A673 (cell line): Measurements from ENCODE around the gene SLC48A1. TPM values are rescaled to one million over a fixed set of nuclear protein-coding genes. Genes with fewer than 3 reads are reported as not detected.

ENCODE experiments used
- BruUV-seq: library from RNA; stranded (reverse); fragments of 400-500 nt; replicated peaks from 2 replicates; lab custom pipeline; 2021; lab: Mats Ljungman, UMichigan
- CTCF ChIA-PET: fragments of 300-600 bp; sonication (Branson Sonifier 250); formaldehyde crosslinking; loops from one replicate; lab custom pipeline; 2022; ENCODE audit warnings: antibody characterized with exemption; lab: Charles Lee
- POLR2A ChIA-PET: fragments of 300-600 bp; sonication (Branson Sonifier 250); formaldehyde crosslinking; loops from one replicate; lab custom pipeline; 2022; ENCODE audit warnings: antibody characterized with exemption; ENCODE audit not compliant: low non-redundant PET; lab: Charles Lee
- DNase-seq: peaks from one replicate; pipeline ENCODE4 v3.0.0-alpha.2; 2015; ENCODE audit warnings: low spot score
- H3K27ac ChIP-seq: fragments of 200-600 bp; sonication (generic); 2 replicates; pipeline ENCODE4 v1.5.1; 2016; ENCODE audit warnings: mixed run types, low read depth, mild to moderate bottlenecking, mixed read lengths, antibody characterized with exemption, low read length; ENCODE audit not compliant: poor library complexity, severe bottlenecking
- H3K27me3 ChIP-seq: fragments of 200-600 bp; sonication (generic); replicated peaks from 2 replicates; pipeline ENCODE4 v1.6.1; 2017; ENCODE audit warnings: mixed run types, low read depth, mild to moderate bottlenecking, mixed read lengths, antibody characterized with exemption, low read length; ENCODE audit not compliant: insufficient read depth, poor library complexity
- H3K36me3 ChIP-seq: fragments of 200-600 bp; sonication (generic); 2 replicates; pipeline ENCODE4 v1.6.1; 2016; ENCODE audit warnings: mixed run types, mild to moderate bottlenecking, mixed read lengths, antibody characterized with exemption, low read length; ENCODE audit not compliant: insufficient read depth, poor library complexity, severe bottlenecking
- H3K4me1 ChIP-seq: fragments of 200-600 bp; sonication (generic); 2 replicates; pipeline ENCODE4 v1.6.1; 2017; ENCODE audit warnings: mixed run types, mild to moderate bottlenecking, mixed read lengths, antibody characterized with exemption, low read length; ENCODE audit not compliant: insufficient read depth, poor library complexity, severe bottlenecking
- H3K4me3 ChIP-seq: fragments of 200-600 bp; sonication (generic); 2 replicates; pipeline ENCODE4 v1.5.1; 2016; ENCODE audit warnings: low read depth, mixed run types, mild to moderate bottlenecking, mixed read lengths, low read length; ENCODE audit not compliant: poor library complexity, severe bottlenecking
- H3K9me3 ChIP-seq: fragments of 200-600 bp; sonication (generic); 2 replicates; pipeline ENCODE4 v1.6.1; 2016; ENCODE audit warnings: mixed run types, low read depth, mild to moderate bottlenecking, mixed read lengths, antibody characterized with exemption, low read length; ENCODE audit not compliant: poor library complexity, severe bottlenecking
- EZH2 ChIP-seq: fragments of 200-600 bp; sonication (generic); IDR thresholded peaks from 2 replicates; pipeline ENCODE4 v1.6.1; 2017; ENCODE audit warnings: borderline replicate concordance, low read depth, mild to moderate bottlenecking, mixed read lengths, antibody characterized with exemption, low read length; ENCODE audit not compliant: poor library complexity, severe bottlenecking
- intact Hi-C: fragments of 100-400 bp; cut with micrococcal nuclease; formaldehyde crosslinking; loops from one replicate; pipeline ENCODE4 v1.10.0; 2022; ENCODE audit not compliant: unreplicated experiment
- total RNA-seq: library from RNA; stranded (reverse); gene quantifications from 2 replicates; pipeline ENCODE4 v1.2.3, GENCODE V29; 2021
- TF ChIP-seq, protein P1 (sequence below): fragments of 300-800, 200-600 bp; sonication (generic); conservative IDR thresholded peaks from 2 replicates; pipeline ENCODE4 v1.5.1; 2017; ENCODE audit warnings: low read depth, mild to moderate bottlenecking, antibody characterized with exemption, low read length, moderate library complexity, mixed read lengths

Gene SLC48A1
- total RNA-seq, 1 experiment from 2014 or later = 39.3 TPM

DNA sequence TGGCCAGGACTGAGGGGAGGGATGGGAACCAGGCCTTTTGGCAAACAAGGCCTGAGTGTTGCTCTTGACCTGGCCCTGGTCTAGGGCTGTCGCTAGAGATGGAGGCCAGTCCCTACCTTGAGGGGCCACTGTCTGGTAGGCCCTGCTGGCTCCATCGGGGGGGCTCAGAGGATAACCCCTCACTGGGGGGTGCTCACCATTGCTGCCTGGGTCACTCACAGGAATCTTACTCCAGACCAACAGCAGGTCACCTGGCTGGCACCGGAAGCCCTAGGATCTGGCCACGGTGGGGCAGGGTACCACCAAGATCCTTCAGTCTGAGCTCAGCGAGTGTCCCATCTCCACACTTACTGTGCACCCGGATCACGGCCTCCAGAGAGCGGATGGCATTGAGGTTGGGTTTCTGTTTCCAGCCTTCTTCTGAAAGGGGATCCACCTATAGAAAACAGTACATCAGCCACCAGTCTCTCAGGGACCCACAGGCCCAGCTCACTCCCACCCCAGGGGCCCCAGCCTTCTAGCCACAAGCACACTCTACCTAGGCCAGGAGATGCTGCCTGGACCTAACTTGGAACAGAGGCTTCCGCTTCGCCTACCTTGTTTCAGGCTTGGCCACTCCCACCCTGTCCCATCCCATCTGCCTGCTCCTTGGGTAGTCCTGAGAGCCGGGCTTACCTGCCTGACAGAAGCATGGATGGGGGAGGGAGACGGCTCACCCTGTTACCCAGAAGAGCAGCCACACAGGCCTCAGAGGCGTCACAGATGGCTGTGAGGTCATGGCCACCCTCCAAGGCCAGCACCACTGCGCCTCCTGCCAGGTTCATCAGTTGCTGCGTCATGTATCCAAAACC lies 12.2 kb downstream of the SLC48A1 start:
- no peaks in the 10 kb centered on the region for H3K9me3 ChIP-seq
- H3K4me1 ChIP-seq = no peaks in the 10 kb centered on the region
- DNase-seq = no peak
- no peaks in the 10 kb centered on the region for H3K27me3 ChIP-seq
- H3K27ac ChIP-seq = no peak overlapping the region
- BruUV-seq = no TSS peak
- TF ChIP-seq EZH2 = no peak
- ChIA-PET POLR2A (no interaction called here), CTCF (no interaction called here)
- H3K36me3 ChIP-seq = peaks cover 65% of the 10 kb centered on the region
- intact Hi-C loops = no loop called here
- H3K4me3 ChIP-seq = no peak overlapping the region

DNA sequence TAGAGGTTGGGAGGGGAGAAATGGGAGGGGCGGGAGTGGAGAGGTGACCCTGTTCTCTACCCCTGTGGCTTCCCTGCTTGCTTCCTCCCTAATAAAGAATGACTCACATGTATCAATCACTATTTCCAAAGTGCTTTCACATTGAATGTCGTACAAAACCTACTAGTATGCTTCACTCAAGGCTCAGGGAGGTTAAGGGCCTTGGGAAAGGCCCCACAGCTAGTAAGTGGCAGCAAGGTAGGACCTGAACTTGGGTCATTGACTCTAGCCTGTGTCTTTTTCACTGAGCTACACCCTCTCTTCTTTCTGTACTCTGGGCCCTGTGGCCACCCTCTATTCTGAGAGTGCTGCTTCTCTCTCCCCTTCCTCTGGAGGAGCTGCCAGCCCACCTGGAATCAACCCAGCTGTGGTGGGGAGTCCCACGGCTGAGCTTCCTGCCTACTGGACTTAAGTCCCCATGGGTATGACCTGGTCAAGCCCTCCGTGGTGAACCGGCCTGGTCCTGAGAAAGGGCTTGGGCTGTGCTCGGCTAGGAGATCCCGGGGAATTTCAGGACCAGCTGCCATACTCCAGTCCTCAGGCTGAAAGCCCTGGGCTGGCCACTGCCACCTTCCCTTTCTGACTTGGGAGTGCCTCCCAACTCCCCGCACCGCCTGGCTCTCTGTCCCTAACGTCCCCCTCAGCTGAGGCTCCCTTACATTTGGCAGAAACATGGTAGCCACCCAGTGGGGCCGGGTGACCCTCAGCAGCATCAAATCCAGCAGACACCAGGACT lies 13.0 kb downstream of the SLC48A1 start:
- no peaks in the 10 kb centered on the region for H3K4me1 ChIP-seq
- DNase-seq = no peak
- intact Hi-C loops = no loop called here
- H3K27ac ChIP-seq = no peak overlapping the region
- ChIA-PET CTCF (no interaction called here), POLR2A (no interaction called here)
- H3K27me3 ChIP-seq = no peaks in the 10 kb centered on the region
- H3K9me3 ChIP-seq = no peaks in the 10 kb centered on the region
- TF ChIP-seq, protein P1, sequence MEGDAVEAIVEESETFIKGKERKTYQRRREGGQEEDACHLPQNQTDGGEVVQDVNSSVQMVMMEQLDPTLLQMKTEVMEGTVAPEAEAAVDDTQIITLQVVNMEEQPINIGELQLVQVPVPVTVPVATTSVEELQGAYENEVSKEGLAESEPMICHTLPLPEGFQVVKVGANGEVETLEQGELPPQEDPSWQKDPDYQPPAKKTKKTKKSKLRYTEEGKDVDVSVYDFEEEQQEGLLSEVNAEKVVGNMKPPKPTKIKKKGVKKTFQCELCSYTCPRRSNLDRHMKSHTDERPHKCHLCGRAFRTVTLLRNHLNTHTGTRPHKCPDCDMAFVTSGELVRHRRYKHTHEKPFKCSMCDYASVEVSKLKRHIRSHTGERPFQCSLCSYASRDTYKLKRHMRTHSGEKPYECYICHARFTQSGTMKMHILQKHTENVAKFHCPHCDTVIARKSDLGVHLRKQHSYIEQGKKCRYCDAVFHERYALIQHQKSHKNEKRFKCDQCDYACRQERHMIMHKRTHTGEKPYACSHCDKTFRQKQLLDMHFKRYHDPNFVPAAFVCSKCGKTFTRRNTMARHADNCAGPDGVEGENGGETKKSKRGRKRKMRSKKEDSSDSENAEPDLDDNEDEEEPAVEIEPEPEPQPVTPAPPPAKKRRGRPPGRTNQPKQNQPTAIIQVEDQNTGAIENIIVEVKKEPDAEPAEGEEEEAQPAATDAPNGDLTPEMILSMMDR = no peak
- no peak for TF ChIP-seq EZH2
- no TSS peak for BruUV-seq
- H3K36me3 ChIP-seq = peaks cover 65% of the 10 kb centered on the region
- H3K4me3 ChIP-seq = no peak overlapping the region

DNA sequence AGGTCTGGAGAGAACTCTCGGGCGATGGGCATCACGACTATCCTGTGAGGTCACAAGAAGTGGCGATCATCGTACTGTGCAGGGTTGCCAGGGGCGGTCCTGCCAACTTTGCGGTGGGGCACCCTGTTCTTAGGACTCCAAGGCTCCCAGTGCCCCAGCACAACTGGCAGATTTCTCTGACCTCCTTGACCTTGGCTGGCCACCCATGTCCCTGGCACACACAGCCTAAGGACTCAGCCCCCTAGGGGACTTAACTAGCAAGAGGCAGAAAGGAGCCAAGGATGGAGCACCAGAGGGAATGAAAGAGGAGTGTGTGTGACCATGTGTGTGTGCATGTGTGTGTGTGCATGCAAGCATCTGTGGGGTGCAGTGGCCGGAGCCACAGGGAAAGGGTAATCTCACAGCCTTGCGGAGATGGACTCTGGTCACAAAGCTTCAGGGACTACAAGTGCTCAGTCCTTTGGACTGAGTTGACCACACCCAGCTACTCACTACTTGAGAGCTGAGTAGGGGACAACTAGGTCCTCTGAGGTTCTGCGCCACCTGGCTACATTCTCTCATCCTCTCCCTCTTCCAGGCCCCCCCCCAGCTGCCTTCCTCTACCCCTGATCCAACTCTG lies 13.7 kb downstream of the SLC48A1 start:
- intact Hi-C loops = no loop called here
- Histone ChIP-seq H3K27ac (no peak overlapping the region), H3K27me3 (no peaks in the 10 kb centered on the region), H3K4me1 (no peaks in the 10 kb centered on the region), H3K36me3 (peaks cover 61% of the 10 kb centered on the region), H3K4me3 (no peak overlapping the region), H3K9me3 (no peaks in the 10 kb centered on the region)
- no TSS peak for BruUV-seq
- CTCF ChIA-PET = no interaction called here
- DNase-seq = no peak
- POLR2A ChIA-PET = no interaction called here
- no peak for TF ChIP-seq EZH2
- TF ChIP-seq, protein P1 = no peak
